HG03565 (cell line): ENCODE results near the gene FOSL1.

ENCODE experiments used
- ATAC-seq: cut with Tn5 transposase; IDR thresholded peaks from one replicate; pipeline ENCODE4 v1.9.1; 2021; ENCODE audit warnings: mild to moderate bottlenecking, moderate library complexity; ENCODE audit not compliant: unreplicated experiment

Gene FOSL1

DNA sequence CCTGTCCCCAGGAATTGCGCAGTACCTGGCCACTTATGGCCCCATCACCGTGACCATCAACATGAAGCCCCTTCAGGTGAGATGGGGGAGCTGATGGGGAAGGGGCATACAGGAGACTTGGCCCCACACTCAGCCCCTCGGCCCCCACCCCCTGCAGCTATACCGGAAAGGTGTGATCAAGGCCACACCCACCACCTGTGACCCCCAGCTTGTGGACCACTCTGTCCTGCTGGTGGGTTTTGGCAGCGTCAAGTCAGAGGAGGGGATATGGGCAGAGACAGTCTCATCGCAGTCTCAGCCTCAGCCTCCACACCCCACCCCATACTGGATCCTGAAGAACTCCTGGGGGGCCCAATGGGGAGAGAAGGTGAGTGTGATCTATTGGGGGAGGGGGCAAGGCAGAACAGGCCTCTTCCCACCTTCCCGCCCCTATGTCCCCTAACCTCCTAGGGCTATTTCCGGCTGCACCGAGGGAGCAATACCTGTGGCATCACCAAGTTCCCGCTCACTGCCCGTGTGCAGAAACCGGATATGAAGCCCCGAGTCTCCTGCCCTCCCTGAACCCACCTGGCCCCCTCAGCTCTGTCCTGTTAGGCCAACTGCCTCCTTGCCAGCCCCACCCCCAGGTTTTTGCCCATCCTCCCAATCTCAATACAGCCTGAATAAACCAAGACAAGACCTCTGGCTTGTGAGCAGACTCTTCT, 17.0 kb downstream of the FOSL1 start:
- ATAC-seq, result no peak

DNA sequence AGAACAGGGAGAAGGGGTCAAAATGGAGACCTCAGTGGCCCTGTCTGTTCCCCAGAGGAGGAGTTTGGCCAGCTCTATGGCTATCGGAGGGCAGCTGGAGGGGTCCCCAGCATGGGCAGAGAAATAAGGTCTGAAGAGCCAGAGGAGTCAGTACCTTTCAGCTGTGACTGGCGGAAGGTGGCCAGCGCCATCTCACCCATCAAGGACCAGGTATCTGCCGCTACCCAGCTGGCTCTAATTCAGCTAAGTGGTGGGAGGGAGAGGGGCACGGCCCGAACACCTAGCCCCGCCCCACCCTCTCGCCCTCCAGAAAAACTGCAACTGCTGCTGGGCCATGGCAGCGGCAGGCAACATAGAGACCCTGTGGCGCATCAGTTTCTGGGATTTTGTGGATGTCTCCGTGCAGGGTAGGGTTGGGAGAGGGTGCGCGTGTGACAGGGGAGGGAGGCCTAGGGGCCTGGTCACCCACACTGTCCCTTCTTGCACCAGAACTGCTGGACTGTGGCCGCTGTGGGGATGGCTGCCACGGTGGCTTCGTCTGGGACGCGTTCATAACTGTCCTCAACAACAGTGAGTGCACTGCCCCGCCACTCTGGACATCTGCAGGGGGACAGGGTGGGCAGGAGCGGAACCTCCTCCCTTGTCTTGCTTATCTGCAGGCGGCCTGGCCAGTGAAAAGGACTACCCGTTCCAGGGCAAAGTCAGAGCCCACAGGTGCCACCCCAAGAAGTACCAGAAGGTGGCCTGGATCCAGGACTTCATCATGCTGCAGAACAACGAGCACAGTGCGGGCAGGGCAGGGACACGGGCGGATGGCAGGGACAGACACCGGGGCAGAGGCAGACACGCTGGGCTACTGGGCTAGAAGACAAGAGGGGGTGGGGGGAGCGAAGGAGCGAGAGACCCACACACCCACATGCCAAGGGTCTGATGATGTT, 17.8 kb downstream of the FOSL1 start:
- no peak for ATAC-seq

DNA sequence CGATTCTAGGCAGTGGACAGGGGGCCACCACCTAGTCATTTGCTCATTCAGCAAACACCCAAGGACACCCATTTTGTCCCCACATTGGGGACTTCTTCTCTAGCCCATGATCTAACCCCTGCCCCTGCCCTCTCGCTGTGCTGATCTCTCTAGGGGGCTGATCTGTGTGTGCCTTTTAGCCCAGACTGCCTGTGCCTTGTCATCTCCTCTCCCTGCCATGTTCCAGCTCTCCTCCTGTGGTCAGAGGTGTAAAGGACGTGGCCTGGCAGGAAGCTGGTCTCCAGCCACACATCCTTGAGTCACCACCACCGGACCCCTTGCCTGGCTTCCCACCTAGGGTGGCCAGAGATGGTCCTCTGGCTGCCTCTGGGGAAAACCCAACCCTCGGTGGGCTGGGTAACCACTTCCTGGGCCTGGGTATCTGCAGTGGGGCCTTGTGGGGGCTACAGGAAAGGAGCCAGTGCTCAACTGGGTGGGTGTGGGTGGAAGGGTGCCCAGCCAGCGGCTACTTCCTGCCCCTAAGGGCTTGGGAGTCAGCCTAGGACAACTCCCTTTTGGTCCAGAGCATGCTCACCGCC, 19.3 kb downstream of the FOSL1 start:
- no peak for ATAC-seq

DNA sequence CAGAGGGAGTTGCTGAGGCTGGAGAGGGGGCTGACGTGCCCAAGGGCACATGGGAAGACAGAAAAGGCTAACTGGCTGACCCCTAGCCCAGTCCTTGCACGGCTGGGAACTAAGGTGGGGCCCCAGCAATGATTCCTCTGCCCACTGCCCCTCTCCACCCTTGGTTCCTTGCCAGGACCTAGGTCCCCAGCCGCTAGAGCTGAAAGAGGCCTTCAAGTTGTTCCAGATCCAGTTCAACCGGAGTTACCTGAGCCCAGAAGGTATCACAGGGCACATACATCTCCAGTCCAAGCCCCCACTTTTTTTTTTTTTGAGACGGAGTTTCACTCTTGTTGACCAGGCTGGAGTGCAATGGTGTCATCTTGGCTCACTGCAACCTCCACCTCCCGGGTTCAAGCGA, 20.2 kb downstream of the FOSL1 start:
- no peak for ATAC-seq

DNA sequence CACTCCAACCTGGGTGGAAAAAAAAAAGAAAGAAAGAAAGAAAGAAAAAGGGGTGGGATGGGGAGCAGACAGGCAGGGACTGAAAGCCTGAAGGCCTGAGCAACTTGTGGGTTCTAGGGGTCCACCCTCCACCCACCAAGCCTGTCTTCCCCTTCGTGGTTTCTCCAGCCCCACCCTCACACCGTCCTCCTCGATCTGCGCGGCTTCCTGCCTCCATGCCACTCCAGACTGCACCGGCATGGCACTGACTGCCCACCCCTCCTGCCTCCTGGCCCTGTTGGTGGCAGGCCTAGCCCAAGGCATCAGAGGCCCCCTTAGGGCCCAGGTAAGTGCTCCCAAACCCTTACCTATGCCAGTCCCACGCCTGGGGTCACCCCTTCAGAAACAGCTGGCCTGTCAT, 20.6 kb downstream of the FOSL1 start, which contains the start of gene CTSW:
Gene CTSW, plus strand, starts transcription at position 221 of the 400 bp plus-strand sequence. Its CDS starts 18 bp downstream, at position 239.
- ATAC-seq, result no peak

DNA sequence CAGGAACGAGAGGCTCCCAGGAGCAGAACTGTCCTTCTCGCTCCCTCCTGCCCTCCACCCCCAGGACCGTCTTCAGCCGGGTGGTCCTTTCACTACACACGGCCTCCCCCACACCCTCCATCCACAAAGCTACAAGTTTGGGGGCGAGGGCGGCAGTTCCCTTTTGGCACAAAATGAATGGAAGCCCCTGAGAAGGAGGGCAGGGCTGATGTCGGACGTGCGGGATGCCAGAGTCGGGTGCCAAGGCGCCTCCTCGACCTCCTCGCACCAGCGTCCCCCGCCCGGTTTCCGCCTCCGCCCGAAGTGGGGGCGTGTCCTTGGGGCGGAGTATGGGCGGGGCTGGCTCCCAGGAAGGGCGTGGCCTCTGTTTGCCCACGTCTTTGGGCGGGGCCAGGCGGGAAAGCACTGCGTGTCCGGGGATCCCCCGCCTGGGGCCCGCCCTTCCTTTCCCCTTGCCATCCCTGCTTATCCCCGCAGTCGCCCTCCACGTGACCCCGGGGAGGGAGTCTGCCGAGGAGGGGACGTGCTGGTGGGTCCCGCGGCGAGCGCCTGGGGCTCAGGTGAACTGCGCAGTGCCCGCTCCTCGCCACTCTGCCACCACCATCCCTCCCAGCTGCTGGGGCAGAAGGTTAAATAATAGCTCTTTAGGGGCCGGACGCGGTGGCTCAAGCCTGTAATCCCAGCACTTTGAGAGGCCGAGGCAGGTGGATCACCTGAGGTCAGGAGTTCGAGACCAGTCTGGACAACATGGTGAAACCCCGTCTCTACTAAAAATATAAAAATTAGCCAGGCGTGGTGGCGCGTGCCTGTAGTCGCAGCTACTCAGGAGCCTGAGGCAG, 26.7 kb downstream of the FOSL1 start:
- peak; percentile 74 for ATAC-seq

DNA sequence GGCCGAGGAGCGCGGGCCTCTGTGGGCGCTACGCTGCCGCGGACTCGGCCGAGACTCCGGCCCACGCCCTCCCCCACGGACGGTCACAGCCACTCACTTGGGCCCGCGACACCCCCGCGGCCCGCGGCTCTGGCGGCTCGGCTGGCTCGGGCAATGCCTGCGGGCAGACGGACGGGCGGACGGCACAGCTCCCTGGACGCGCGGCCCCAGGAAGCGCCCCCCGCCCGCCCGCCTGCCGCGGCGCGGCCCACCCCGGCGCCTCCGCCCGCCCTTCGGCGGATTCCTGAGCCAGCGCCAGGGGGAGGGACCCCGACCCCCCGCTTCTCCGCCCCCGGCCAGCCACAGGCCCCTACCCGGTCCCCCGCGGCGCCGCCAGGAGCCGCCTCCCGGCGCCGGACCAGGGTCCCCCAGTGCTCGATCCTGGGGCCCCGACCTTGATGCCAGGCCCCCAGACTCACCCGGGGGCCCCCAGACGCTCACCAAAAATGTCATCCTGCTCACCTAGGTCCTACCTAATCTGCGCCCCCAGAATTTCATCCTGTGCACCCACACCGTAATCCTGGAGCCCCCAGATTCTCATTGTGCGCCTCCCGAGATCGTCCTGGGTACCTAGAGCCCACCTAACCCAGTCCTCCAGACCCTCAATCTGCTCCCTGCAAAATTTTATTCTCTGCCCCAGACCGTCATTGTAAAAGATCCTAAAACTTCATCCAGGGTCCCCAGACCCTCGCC, 27.4 kb downstream of the FOSL1 start, which contains the start of gene EFEMP2:
Gene EFEMP2, minus strand, starts transcription at position 215 of the 732 bp plus-strand sequence. CDS start 446 bp downstream, outside the sequence.
- ATAC-seq, result no peak

DNA sequence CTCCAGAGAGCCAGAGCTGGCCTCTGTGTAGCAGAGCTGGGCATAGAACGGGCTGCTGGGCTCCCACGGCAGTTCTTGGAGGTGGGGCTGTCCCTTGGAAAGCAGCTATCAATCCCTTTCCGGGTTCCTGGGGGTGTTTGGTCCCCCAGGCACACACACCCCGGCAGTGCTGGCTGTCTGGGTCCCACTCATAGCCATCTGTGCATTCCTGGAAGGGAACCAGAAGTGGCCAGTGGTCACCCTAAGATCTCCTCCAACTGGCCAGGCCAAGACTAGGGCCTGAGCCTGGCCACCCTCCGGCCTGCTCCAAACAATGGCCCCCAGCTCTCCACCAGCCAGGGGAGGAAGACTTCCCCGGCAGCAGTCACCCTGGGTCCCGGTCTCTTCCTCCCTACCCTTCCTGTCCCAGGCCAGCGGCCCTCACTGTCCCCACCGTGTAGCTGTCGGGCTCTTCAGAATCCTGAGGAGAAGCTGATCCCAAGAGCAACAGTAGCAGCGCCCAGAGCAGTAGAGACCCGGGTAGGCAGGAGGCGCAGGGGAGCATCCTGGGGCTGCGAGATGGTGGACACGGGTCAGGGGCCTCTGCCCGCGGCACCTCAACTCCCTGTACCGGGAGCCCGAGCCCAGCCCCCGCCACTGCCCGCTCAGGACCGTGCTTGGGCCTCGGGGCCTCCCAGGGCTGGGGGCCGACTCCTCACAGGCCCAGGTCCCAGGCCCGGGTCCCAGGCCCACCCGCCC, 28.2 kb downstream of the FOSL1 start:
- ATAC-seq, result no peak

DNA sequence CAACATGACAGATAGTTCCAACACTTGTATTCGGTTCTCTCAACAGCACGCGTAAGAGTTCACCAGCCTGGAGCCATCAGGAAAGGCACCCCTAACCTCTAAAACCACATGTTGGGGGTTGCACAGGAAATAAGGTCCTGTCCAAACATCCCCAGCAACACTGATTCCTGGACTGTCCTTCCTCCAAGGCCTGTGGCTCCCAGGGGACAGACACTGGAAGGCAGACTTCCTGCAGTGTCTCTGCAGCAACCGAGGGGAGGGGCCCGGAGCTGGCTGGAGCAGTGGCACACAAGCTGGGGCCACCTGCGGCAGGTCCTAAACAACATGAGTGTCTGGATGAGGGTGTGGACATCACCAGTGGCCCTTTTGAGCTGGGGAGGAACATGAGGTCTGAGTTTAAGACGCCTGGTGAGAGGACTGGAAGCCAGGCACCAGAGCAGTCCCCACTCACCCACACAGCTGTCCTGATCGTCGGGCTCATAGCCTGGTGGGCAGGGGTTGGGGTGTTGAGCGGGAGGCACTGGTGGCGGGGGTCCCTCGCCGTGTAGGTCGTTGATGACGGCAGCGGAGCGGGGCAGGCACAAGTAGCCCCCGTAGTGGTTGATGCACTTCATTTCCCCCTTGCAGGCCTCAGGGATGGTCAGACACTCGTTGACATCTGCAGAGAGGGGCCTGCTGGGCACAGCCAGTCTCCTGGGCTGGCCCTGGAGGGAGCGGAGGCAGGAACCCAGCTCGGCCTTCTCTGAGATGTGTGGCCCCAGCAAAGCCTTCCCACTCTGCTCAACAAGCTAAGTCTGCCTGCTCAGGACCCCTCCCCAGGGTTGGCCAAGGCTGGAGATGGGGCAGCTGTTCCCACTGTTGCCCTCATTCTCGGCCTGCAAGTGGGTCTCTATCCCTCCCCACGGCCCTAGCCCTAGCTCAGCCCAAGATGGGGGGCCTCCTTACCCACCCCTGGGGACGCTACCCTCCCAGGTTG, 29.2 kb downstream of the FOSL1 start:
- no peak for ATAC-seq

DNA sequence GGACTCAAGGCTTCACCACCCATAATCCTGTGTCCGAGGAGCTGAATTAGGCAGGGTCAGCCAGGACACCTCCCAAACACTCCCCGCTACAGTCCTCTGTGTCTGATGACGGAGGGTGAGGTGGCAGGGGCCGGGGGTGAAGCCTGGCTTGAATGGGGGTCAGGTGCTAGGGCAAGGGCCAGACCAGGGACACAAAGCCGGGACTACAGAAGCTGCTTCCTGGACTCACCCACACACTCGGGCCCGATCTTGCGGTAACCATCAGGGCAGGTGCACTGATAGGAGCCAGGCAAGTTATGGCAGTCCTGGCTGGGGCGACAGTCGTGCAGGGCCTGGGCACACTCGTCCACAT, 29.9 kb downstream of the FOSL1 start:
- ATAC-seq, result no peak

DNA sequence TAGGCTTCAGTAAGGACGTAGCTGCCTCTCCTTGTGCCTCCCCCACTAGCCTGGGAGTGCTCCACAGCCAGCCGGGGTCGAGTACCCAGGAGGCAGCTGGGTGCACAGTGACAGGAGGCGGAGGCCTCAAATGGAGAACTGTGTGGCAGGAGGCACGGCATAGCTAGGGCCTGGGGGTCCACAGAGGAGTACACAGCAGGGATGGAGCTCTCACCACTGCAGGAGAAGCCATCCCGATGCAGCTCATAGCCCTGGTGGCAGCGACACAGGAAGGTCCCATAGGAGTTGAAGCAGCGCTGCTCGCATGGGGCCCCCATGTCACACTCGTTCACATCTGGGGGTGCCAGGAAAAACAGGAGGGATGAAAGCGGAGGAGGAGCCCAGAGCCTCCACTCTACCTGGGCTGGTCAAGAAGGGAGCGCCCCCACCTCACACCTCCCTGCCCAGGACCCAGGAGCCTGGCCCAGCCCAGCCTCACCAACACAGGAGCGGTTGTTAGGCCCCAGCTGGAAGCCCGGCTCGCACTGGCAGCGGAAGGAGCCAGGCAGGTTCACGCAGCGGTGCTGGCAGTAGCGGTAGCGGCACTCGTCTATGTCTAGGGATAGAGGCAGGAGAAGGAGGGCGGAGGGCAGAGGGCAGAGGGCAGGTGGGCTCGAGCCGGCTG, 30.4 kb downstream of the FOSL1 start:
- ATAC-seq, result no peak

DNA sequence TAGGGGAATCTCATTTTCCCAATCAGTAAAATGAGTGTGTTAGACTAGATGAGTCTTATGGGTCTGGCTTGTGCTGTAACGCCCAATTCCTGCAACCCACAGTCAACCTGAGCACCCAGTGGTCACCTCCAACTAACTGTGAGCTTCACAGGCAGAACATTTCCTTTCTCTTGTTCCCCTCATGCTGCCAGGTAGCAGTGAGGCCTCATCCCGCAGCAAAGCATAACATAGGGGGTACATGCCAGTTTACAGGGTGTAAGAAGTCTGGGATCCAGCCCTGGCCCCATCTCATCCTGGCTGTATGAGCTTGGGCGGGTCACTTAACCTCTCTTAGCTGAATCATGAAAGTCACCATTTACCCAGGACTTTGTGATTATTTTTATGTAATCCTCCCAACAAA, 31.3 kb downstream of the FOSL1 start:
- no peak for ATAC-seq

DNA sequence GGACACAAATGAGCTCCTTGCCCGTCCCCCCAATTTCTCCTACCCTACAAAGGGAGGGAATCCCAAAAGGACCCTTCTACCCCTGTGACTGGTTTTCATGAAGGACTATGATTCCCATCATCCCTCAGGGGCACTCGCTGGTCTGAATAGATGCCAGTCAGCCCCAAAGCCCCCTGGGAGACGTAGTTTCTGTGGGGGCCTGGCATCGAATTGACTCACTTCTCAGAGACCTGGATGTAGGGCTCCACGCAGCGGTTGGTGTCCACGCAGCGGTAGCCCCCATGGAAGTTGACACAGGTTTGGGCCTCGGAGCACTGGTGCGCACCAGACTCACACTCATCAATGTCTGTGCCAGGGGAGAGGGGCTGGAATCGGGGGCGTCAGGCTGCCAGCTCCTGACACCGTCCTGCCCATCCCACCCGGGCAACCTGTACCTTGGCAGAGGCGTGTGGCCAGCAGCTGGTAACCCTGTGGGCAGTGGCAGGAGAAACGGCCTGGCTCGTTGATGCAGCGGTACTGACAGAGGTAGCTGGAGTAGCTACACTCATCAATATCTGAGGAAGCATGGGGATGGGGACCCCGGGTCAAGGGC, 32.0 kb downstream of the FOSL1 start:
- ATAC-seq, result no peak

DNA sequence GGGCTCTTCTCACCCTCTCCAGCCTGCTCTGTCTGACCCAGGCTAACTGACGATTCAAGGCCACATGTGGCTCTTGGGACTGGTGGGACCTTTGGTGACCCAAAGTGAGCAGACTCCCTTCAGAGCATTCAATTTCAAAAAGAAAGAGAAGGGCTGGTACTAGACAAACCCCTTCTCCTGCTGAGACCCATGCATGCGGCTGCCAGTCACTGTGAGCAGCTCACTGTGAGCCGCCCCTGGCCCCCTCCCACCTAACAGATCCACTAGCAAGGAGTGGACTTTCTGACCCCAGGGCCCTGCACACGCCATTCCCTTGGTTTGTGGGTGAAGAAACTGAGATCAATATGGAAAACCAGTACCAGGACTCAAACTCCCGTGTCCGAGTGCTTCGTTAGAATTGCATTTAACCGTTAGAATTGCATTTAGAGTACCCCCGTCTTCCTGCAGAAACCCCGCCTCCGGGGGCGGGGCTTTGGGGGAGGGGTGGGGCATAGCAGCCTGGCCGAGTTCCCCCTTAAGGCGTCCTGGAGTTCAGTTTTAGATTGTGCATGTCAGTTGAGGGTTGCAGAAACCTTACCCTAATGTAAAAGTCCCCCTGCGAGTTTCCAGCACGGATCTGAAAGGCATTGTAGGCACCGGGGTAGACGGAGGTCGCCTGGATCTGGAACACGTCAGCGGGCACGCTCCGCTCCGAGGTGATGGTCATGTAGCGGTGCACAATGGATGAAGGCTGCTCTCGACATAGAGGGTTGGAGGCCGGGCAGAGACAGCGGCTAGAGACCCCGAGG, 32.7 kb downstream of the FOSL1 start:
- ATAC-seq, result no peak

DNA sequence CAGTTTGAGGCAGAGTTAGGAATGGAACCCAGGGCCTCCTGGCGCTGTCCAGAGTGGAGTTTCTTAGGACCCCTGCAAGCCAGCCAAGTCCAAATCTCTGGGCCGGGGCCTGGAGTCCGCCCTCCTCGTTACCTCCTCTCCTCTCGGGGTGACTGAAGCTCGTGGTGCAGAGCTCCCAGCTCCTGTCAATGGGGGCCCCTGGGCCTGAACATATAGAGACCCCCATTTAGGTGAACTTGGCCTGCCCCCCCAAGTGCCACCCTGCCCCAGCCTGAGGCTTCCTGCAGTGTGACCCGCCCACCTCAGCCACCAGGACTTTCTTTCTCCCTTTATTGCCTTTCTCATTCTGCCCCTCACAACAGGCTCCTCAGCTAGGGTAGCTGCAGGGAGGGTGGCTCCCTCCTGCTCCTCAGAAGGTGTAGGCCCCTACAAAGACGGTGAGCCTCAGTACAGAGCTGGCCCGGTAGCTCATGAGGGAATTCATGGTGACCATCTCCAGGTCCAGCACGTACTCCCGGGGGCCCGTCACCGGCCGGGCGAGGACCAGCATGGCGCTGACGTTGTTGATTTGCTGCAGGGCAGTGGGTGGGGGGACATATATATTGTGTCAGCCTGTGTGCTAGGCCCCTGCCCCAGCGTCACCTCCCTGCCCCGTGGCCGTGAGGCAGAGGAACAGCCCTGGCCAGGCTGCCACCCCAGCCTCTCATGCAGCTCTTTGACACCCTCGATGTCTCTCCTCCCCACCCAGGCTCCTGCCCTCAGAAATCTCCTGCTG, 33.5 kb downstream of the FOSL1 start:
- ATAC-seq, result no peak
